GM18861 (cell line): ENCODE results near the gene TBX15.

Source experiments
- ATAC-seq: cut with Tn5 transposase; IDR thresholded peaks from one replicate; pipeline ENCODE4 v1.9.1; 2021; ENCODE audit not compliant: unreplicated experiment

The TBX15 gene

DNA sequence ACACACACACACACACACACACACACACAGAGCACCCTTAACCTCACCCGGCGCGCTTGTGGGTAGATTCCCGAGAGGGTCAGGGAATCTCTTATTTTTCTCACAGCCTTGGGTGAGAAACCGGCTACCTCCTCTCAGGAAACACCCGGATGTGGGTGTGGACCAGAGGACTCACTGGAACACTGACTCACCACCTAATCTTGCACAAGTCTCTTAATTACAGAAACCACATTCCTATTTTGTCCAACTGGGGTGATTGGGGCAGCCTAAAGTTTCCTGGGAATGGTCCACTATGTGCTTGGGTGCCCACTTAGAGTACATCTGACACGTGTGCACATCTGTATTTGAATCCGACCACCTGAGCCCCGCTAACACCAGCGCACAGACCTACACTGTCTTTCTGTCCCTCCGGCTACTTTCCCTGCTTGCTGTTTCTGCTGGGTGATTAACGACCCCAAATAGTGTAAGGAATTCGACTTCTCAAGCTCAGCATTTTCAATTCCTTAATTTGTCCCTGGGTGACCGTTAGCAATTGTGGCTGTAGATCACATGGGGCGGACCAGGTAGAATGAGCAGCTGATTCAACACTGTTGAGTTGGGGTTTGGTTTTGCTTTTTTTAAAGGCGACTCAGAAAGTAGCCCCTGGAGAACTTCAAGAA, 14.0 kb upstream of the TBX15 start:
- no peak for ATAC-seq

DNA sequence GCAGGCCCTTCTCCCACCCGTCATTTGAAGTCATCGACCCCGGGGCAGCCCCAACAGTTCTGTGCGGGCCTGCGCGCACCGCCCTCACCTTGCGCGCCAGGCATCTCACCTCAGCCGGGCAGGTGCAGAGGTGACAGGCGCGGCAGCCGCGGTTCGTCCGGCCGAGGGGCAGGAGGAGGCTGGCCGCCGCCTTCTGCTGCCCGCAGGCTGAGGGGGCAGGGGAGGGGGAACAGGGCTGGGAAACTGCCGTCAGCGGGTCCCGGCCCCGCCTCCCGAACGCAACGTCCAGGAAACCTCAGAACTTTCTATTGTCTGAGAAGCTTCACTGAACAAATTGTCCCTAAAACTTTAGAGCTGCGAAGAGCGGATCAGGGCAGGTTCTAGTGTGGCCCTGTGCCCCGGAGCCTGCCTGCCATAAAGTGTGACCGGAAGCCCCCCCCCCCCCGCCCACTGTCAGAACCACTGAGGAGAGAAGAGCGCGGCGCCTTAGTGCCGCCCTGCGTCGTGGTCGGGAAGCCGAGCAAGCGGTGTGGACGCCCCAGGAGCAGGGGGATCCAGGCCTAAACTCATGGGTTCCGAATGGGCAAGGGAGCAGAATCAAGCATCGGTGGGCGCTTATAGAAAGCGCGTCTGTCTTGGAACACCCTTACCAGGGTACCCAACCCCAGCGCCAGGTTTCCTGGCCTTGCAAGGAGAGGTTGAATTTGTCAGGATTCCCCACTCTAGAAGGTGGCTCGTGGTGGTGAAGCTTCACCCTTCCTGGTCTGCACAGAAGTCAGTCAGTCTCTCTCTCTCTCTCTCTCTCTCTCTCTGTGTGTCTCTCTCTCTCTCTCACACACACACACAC, 13.3 kb upstream of the TBX15 start:
- no peak for ATAC-seq

DNA sequence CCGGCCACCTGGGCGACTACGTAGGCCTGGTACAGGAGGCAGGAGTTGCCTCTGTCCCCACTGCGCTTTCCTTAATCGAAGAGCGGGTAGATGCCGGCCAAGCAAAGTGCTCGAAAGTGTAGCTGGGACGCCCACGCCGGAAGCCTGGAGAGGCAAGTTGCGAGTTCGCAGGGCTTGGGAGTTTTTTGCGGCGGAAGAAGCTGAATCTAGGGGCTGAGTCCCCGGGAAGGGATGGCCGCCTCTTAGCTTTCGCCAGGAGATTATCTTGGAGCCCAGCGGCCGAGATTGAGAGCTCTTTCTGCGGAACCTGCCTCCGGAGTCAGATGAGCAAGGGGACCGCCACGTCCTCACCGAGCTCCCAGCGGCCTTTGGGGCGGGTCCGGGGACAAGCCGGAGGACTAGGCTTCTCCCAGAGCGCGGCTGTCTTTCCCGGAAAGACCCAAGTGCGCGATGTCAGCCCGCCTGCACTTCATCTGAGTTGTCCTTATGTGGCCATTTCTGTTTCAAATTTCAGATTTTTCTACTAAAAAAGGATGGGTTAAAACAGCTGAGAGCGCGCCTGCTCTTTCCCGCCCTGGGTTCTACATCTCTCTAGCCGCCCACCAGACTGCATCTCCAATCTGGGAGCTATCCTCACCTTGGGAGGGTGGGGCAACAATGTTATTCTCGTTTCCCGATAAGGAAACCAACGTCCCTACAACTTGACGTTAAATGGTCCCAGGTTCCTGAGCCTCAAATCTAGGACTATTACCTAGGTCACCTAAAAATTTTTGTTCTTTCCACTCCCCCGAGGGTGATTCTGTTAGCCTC, 12.4 kb upstream of the TBX15 start:
- no peak for ATAC-seq

DNA sequence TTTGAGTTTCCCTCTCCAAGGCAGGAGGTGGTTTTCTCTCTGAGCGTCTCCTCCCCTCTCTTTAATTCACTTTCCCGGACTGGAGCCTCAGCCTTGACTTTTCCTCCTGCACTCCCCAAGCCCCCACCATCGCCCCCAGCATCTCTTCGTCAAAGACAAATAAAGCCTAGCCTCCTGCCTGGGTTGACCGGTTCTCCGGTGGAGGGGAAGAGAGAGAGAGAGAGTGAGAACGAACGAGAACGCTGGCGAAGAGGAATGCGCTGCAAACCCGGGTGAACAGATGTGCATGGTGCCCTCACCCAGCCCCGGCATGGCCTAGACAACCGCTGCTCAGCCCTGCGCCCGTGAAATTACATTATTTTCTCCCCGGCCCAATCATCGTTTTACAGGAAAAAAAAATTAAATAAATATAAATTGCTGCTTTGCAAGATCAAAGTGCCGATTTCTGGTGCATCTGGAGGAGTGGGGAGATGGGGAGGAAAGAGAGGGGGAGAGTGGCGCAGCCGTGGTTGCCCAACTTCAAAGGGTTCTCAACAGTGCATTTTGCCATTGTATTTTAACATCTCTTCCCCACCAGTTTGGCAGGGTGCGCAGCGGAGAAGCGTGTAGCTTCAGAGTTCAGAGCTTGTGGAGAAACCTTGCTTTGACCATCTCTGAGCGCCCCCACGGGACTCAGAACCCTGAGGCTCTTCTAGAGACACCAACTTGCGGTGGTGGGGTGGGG, 11.4 kb upstream of the TBX15 start:
- no peak for ATAC-seq

DNA sequence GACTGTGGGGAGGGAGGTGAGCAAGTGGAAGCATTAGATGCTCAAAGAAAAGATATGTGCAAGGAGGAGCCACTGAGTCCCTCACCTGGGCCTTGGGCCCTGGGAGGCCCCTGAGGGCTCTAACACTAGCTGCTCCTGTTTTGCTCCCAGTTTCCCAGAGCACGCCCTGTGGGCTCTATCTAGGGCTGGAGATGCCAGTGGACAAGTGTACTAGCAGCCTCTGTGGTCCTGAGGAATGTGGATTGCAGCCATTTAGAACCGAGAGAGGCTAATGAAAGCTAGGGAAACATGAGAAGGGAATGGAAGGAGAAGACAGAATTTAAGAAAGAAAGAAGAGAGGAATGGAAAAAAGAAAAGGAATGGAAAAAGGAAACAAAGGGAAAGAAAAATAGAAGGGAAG, 10.0 kb upstream of the TBX15 start:
- no peak for ATAC-seq

DNA sequence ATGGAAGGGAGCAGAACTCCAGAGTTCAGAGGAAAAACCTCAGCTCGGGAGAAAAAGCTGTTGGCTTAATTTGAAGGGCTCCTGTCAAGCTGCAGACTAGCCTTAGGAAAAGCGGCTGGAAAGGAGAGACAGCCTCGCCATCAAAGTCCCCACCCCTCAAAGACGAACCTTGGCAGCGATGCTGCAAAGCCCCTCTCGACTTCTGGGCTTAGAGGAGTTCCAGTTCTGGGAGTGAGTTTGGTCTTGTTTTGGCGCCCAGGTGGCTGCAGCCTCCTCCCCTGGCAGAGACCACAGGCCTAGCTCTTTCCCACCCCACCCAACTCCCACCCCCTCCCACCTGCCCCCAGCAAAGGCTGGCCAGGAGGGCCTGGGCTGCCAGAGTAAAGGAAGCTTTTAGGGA, 9.1 kb upstream of the TBX15 start:
- ATAC-seq, result no peak

DNA sequence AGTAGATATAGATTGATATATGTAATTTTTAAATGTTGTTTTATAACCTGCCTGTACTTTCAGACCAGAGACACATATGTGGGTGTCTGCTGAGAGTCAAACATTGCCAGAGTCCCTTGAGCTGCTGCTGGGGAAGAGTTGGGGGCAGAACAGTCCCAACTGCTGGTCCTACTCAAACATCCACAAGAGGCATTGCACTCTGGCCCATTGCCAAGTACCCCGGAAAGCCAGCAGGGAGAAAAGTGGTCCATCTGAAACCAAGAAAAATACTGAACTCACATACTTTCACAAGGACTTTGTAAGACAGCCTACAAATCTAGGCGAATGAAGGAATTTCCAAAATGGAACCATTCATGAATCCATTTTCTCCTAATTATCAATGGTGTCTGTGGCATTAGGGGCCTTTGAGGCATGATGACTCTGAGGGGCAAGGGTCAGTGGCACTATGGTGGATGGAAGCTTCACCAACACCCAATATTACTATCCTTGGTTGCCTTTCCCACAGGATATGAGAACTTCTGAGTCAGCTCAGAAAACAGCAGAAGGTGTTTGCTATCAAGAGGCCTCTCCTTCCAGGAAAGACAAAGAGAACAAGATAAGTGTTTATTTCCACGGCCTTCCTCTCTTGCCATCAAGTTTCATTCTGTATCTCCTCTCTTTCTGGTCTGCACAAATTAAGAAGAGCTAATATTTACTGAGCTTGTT, 7.3 kb upstream of the TBX15 start:
- ATAC-seq, result peak; percentile 38

DNA sequence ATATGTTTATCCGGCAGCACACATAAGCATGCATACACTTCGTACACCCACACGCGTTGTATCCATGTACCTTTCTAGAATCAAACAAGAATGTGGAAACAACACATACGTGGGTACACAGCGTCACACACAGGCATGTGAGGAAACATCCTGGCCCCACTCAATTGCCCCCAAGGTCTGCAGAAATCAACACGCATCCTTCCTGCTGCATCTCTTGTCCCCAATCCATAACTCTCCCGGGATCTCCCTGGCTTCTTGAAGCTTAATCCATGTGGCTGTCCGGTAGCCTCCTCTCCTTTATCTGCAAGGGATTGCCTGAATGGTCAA, 5.5 kb upstream of the TBX15 start:
- ATAC-seq, result no peak

DNA sequence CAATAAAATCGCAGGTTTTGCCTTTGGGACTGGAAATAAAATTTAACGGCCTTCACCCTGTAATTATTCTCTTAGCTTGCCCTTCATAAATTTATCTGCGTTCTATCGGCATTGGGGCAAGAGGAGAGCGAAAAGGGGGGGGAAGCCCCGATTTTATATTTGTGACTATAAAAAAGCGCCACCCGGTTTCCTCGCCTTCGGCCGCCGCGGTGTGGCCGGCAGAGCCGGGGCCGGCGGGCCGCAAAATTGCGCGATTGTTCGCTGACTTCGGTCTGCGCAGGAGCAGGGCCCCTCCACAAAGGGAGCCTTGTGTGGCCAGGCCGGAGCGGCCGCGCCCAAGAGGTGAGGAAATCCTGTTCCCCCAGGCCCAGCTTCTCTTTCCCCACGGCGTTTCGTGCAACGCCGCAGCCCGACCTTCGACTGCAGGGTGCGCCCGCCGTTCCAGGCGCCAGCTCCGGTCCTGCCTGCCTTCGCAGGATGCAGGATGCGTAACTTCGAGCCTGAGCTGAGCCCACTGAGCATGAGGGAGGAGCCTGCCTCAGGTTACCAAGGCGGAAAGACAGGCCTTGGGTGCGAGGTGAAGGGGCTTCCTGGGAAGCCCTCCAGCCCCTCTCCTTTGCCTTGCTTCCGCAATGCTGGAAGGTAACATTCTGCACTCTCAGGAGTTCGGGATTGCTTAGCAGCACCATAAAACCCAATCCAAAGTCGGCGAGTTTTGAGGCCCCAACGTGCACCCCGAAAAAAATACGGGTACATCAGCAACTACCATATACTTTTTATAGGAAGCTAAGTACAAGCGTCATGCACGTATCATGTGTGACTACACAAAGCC, 4.9 kb upstream of the TBX15 start:
- ATAC-seq, result no peak

DNA sequence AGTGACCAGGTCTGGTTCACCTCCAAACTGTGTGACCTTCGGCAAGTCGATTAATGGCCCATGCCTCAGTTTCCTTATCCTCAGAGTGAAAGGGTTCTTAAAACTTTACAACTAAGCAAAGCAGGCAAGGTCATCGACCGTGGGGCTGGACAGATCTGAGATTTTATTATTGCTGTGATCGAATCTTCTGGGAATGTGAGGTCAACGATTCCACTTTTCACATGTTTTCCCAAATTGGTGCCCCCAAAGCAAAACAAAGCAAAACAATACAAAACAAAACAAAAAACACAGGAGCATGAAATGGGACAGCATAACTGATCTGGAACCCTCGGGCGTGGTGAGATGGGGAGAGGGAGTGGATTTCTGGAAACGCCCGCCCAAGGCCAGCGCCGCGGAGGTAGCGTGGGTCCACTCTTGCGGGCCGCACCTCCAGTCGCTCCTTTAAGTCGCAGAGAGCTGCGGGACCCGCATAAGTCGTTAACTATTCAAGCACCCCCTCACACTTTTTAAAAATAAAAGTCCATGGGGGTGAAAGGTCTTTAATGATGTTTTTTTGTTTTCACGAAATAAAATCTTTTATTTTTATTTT, 4.2 kb upstream of the TBX15 start:
- ATAC-seq, result no peak

DNA sequence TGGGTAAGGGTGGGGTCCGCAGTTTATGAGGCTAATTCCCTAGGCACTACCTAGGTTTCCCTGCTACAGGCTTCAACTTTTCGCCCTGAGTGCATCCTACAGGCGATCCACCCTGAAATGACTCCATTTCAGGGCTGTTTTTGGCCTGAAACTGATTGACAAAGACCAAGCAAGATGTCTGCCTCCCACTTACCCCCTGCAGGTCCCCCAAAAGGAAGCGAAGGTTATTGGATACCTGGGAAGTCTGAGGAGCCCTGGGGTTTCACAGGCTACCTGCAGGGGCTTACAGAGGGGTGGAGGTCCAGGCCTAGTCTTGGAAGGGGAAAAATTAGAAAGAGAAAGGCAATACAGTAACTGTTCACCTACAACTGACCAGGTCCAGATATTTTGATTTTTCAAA, 3.3 kb upstream of the TBX15 start:
- ATAC-seq, result no peak

DNA sequence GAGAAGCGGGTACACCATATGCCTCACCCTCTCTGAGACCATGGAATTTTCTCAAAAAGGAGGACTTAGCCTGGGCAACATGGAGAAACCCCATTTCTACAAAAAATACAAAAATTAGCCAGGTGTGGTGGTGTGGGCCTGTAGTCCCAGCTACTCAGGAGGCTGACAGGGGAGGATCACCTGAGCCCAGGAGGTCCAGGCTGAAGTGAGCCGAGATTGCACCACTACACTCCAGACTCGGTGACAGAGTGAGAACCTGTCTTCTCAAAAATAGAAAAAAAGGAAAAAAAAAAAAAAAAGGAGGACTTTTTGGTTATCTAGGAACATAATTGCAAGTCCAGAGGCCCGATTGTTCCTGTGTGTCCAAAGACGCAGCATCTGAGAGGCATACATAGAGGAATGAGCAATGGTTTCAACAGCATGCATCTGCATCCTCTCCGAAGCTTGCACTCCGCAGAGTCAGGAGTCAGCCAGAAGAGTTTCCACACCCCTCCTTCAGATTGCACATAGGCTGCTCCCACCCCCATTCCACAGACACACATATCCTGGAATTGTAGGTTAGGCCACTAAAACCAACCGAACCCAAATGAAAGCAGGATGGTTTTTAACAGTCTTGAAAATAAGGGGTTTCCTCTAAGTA, 2.5 kb upstream of the TBX15 start:
- ATAC-seq, result no peak

DNA sequence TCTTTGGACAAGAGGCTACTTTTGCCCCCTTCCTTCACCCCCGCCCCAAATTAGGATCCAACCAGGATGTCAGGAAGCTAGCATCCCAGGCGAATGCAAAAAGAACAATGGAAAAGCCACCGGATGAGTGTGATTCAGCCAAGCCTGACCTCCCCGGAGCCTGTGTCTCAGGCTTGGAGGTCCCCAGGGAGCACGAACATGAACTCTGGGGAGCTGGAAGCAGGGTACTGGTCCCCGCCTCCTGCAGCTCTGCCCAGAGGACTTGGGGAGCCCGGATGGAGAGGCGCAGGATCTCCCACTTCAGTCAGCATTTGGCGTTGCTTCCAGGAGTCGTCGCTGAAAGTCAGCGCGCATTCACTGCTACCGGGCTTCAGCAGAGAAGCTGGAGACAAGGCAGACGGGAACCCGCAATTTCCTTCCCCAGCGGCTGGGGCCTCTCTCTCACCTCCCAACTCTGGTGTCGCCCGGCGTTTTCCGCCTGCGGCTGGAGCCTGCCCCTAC, 1.8 kb upstream of the TBX15 start:
- no peak for ATAC-seq

DNA sequence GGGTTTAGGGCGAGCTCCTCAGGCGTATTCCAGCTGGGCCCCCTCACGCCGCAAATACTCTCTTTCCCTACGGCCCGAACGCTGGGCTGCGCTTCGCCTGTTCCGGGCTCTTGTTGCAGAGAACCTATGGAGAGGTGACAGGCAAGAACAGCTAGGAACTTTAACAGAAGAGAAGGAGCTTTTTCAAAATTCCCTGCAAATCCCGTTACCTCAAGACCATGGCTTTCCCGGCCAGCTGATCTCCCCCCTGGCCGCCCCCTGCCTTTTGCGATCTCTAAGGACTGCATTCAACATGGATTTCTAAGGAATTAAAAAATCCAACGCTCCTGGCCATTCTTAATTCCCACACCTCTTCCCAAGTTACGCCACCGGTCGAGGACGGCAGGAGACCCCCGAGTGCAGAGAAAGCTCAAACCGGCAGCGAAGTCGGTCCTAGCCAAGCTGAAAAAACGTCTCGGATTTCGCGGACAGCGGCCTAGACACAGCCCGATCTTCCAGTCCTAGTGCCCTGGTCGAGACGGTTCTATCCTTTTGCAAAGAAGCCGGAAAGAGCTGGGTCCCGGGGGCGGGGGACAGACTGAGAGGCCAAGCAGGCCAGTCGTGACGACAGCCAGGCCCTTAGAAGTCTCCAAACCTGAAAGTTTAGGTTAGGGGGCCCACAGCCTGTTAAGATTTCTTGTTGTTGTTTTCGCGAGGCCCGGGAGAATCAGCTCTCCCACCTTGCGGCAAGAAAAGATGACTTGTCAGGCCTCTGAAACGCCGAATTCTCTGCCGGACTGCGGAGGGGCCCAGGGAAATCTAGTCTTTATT, 1.1 kb upstream of the TBX15 start:
- ATAC-seq, result no peak

DNA sequence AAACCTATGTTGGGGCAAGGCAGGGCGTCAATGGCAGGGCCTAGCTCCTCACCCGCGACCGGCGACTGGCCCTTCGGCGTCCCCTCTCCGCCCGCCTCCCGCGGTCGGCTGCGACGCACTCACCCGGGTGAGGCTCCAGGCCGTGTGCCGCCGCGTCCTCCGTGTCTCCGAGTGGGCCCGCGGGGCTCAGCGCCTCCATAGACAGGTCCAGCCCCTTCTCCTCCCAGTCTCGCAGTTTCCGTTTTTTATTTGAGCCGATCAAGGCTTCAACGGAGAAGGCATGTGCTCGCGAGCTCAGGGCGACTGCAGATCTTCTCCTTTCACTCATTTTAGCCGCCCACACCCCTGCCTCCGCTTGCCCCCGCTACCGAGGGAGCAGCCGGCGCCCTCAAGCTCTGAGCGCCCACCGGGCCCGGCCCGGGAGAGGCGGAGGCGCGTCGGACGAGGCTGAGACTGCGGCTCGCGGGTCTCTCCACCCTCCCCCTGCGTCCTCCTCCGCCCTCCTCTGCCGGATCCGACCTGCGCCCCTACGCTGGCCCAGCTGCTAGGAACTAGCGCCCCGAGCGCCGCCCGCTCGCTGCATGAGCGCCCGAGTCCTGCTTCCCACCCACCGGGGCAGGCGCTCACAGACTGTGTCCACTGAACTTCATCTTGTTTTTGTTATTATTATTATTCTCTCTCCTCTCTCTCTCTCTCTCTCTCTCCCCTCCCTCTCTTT, 516 bp downstream of the TBX15 start:
- no peak for ATAC-seq

DNA sequence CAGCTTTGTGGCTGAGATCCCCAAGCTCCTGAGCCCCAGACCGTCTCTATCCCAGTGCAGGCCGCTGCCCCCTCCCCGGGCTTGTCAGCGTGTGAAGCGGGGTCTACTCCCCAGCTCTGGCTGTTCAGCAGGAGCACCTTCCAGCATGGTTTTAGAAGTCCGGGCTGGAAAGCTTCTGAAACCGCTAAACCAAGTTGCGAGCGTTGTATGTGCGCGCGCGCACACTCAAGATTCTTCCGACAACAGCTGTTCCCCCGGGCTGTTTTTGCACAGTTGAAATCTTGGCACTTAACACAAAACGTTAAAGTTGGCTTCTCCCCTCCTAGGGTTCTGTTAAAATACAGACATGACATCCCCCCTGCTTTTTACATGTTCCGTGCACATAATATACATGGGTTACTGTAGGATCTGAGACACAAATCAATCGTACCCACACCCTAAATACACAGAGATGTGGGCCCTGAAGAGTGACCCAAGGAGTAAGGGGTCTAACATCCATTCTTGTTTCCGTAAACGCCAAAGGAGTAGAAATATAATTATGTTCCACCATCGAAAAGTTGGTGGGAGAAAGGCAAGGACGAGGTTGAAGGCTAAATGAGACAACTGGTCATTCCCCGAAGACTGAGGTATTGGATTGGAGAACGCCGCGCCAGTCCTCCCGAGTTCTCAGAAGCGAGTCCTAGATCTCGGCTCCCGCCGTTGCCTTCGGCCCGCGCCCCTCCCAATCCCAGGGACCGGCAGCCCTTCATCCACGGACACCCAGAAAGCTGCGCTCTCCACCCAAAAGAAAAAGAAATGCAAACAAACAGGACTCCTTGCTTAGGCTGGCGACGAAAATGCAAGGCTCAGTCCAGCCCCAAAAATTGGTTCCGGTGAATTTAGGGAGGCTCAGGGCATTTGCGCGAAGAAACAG, 1.3 kb downstream of the TBX15 start:
- ATAC-seq, result no peak
